Kidney epithelial cell (primary cell): ENCODE measurements around the gene PIK3C2G. TPM values are rescaled to one million over a fixed set of nuclear protein-coding genes. Genes with fewer than 3 reads are reported as not detected.

Experiments used
- DNase-seq: peaks from one replicate; pipeline ENCODE4 v3.0.0-alpha.2; 2010; ENCODE audit warnings: low read depth
- H3K27me3 ChIP-seq: 2 replicates; pipeline ENCODE4 v1.6.0; 2011; ENCODE audit warnings: low read length; ENCODE audit not compliant: control insufficient read depth, insufficient read depth
- H3K36me3 ChIP-seq: 2 replicates; pipeline ENCODE4 v1.5.1; 2011; ENCODE audit warnings: low read length; ENCODE audit not compliant: control insufficient read depth, insufficient read depth
- H3K4me3 ChIP-seq: 2 replicates; pipeline ENCODE4 v1.5.1; 2011; ENCODE audit warnings: low read depth, mild to moderate bottlenecking, control low read depth, low read length
- total RNA-seq: library from RNA; depleted of rRNA; stranded (reverse); fragments of >200 nt; gene quantifications from 2 replicates; pipeline ENCODE4 v1.2.3, GENCODE V29; 2015
- TF ChIP-seq, protein P1 (sequence below): IDR thresholded peaks from 2 replicates; pipeline ENCODE4 v1.5.1; 2011; ENCODE audit warnings: mild to moderate bottlenecking, moderate library complexity, low read length, control low read depth, inconsistent platforms; ENCODE audit not compliant: insufficient read depth, poor library complexity, severe bottlenecking

PIK3C2G gene
- total RNA-seq, 1 donor from 2014 or later, result 0.13 TPM

DNA sequence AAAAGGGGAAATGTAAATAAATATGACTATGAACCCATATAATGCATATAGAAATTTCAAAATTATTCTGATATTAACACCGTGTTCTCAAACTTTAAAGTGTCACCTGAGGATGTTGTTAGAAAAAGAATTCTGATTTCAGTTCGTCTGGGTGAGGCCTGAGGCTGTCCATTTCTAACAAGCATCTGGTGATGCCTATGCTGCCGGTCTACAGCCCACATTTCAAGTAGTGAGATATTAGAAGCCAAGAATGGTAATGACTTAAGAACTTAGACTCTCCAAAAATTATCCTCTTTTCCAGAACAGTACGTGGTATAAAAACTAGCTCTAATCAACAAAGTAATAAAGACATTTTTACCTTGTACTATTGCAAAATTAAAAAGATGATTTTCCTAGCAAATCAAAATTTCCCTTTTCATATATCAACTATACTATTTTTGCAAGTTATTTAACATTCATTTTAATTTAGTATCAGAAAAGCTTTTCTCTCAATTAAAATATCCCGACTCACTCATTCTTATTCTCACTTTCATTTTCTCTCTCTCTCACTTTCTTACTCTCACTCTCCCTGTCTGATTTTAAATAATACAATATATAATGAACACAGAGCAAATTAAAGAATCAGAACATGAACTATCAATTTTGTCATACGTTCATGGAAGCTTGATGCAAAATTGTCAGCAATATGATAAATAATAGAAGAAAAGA lies 35.0 kb downstream of the PIK3C2G start:
- no peaks in the 10 kb centered on the region for H3K36me3 ChIP-seq
- TF ChIP-seq, protein P1, sequence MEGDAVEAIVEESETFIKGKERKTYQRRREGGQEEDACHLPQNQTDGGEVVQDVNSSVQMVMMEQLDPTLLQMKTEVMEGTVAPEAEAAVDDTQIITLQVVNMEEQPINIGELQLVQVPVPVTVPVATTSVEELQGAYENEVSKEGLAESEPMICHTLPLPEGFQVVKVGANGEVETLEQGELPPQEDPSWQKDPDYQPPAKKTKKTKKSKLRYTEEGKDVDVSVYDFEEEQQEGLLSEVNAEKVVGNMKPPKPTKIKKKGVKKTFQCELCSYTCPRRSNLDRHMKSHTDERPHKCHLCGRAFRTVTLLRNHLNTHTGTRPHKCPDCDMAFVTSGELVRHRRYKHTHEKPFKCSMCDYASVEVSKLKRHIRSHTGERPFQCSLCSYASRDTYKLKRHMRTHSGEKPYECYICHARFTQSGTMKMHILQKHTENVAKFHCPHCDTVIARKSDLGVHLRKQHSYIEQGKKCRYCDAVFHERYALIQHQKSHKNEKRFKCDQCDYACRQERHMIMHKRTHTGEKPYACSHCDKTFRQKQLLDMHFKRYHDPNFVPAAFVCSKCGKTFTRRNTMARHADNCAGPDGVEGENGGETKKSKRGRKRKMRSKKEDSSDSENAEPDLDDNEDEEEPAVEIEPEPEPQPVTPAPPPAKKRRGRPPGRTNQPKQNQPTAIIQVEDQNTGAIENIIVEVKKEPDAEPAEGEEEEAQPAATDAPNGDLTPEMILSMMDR, result no peak
- H3K4me3 ChIP-seq, result no peak overlapping the region
- no peak for DNase-seq
- H3K27me3 ChIP-seq, result no peaks in the 10 kb centered on the region

DNA sequence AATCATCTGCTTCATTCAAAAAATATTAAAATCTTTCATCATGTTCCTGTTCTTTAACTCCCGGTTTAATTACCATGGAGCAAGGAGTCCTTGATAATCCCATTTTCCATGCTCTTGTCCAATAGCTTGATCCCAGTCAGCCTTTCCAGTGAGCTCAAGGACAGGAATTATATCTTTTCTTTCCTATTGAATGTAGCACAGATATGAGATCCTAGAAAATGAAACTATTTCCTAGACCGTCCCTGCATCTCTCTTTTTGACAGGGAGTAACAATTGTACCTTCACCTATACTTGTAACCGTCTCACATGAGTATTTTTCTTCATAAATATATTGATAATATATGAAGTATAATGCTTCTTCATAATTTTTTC lies 35.6 kb downstream of the PIK3C2G start:
- no peak for DNase-seq
- Histone ChIP-seq H3K4me3 (no peak overlapping the region), H3K27me3 (no peaks in the 10 kb centered on the region), H3K36me3 (no peaks in the 10 kb centered on the region)
- TF ChIP-seq, protein P1, result no peak

DNA sequence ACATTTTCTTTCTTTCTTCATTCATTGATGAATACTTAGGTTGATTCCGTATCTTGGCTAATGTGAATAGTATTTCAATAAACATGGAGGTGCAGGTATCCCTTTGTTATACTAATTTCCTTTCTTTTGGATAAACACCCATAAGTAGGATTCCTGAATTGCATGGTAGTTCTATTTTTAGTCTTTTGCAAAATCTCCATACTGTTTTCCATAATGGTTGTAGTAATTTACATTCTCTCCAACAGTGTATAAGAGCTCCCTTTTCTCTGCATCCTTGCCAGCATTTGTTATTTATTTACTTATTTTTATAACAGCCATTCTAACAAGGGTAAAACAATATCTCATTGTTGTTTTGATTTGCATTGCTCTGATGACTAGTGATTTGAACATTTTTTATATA lies 36.6 kb downstream of the PIK3C2G start:
- no peak overlapping the region for H3K4me3 ChIP-seq
- H3K36me3 ChIP-seq, result no peaks in the 10 kb centered on the region
- no peak for DNase-seq
- TF ChIP-seq, protein P1, result no peak
- no peaks in the 10 kb centered on the region for H3K27me3 ChIP-seq

DNA sequence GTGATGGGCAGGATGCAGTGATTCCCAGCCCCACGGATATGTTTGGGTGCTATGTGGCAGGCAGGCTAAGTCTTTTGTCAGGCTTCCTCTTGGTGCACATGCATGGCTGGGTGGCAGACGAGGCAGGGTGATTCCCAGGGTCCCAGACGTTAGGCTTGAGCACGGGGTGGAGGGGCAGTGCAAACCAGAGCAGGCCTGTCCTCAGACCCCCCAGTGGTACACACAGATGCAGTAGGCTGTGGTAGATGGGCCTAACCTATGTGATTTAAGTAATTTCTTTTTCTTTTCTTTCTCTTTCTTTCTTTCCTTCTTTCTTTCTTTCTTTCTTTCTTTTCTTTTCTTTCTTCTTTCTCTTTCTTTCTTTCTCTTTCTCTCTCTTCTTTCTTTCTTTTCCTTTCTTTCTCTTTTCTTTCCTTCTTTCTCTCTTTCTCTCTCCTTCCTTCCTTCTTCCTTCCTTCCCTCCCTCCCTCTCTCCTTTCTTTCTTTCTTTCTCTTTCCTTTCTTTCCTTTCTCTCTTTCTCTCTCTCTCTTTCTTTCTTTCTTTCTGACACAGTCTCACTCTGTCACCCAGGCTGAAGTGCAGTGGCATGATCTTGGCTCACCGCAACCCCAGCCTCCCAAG lies 41.6 kb downstream of the PIK3C2G start:
- Histone ChIP-seq H3K27me3 (no peaks in the 10 kb centered on the region), H3K36me3 (no peaks in the 10 kb centered on the region), H3K4me3 (no peak overlapping the region)
- no peak for DNase-seq
- TF ChIP-seq, protein P1, result no peak

DNA sequence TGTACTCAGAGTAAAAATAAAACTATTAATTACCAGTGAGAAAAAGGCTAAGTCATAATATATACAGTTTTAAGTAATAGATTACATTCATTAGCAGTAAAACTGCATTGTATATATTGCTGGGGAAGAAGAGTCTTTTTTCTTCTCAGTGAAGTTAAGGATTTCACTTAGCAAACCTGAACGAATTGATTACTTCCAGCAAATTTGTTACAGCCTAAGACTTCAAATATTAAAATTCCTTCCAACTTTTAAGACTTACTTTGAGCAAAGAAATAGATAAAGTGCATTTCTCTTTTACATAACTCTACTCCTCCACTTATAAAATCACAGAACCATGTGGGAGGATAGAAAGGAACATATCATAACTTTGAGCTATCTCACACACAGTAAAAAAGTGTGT lies 43.3 kb downstream of the PIK3C2G start:
- TF ChIP-seq, protein P1, result no peak
- H3K27me3 ChIP-seq, result no peaks in the 10 kb centered on the region
- H3K36me3 ChIP-seq, result no peaks in the 10 kb centered on the region
- no peak for DNase-seq
- no peak overlapping the region for H3K4me3 ChIP-seq

DNA sequence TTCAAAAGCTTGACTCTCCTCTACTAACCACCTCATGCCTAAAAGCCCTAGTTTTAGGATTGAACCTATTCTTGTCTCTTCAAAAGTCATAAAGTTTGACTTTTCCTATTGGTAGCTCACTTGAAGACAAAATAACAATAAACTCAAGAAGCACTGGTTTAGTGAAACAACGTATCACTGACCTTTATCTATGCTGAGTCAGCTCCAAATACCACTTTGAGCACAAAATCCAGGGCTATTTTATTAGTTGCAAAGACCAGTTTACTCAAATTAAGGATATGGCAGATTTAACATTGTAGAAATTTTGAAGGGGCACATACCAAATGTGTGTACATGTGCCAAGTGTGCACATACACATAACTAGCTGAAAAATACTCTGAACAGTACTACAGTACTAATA lies 45.0 kb downstream of the PIK3C2G start:
- no peak for DNase-seq
- no peak overlapping the region for H3K4me3 ChIP-seq
- TF ChIP-seq, protein P1, result no peak
- H3K27me3 ChIP-seq, result no peaks in the 10 kb centered on the region
- H3K36me3 ChIP-seq, result no peaks in the 10 kb centered on the region
